ENCODE measurements around the gene ALDH2. TPM values are rescaled to one million over a fixed set of nuclear protein-coding genes. Genes with fewer than 3 reads are reported as not detected.

Gene ALDH2
- total RNA-seq, 4 donors from 2014 or later = 191 to 418 (median 305) TPM

GRCh38 chr12:111841236-111841749, 74.6 kb downstream of the ALDH2 start:
- no peak for TF ChIP-seq CTCF (IDR thresholded peaks at IDR 0.05; ENCODE audit: low read depth)

GRCh38 chr12:111841750-111842555, 75.2 kb downstream of the ALDH2 start, which contains the start of gene MAPKAPK5:
Gene MAPKAPK5, plus strand, starts transcription at chr12:111842228. Its CDS starts 506 bp downstream, at chr12:111842734.
- TF ChIP-seq CTCF (IDR thresholded peaks at IDR 0.05; ENCODE audit: low read depth) = no peak

- no peak for TF ChIP-seq CTCF (IDR thresholded peaks at IDR 0.05; ENCODE audit: low read depth)
These were observed 76.0 kb downstream of the ALDH2 start for GRCh38 chr12:111842556-111843396.

GRCh38 chr12:111846016-111846415, 79.3 kb downstream of the ALDH2 start:
- no peak for TF ChIP-seq CTCF (IDR thresholded peaks at IDR 0.05; ENCODE audit: low read depth)

GRCh38 chr12:111850526-111850925, 83.8 kb downstream of the ALDH2 start:
- TF ChIP-seq CTCF (IDR thresholded peaks at IDR 0.05; ENCODE audit: low read depth) = no peak

GRCh38 chr12:111858186-111858585, 91.5 kb downstream of the ALDH2 start:
- no peak for TF ChIP-seq CTCF (IDR thresholded peaks at IDR 0.05; ENCODE audit: low read depth)

- no peak for TF ChIP-seq CTCF (IDR thresholded peaks at IDR 0.05; ENCODE audit: low read depth)
These were observed 92.0 kb downstream of the ALDH2 start for GRCh38 chr12:111858778-111859177.
